Stimulated activated CD4-positive, alpha-beta T cell treated with anti-CD3 and anti-CD28 coated beads, Interleukin-1b, Interleukin-23, amount 100 ng/mL, for 1 hour (primary cell): ENCODE measurements around the gene PUS10.
"Not testable (repeated sequence)": the region's sequence is repeated elsewhere in the genome, so short reads cannot be mapped to it uniquely, and the experiment has no call there.

Source experiments
- DNase-seq, 2 donors: peaks; one replicate each; pipeline ENCODE4 v3.0.0-alpha.2; 2020; ENCODE audit warnings: low read depth in 2 of 2

The PUS10 gene, protein sequence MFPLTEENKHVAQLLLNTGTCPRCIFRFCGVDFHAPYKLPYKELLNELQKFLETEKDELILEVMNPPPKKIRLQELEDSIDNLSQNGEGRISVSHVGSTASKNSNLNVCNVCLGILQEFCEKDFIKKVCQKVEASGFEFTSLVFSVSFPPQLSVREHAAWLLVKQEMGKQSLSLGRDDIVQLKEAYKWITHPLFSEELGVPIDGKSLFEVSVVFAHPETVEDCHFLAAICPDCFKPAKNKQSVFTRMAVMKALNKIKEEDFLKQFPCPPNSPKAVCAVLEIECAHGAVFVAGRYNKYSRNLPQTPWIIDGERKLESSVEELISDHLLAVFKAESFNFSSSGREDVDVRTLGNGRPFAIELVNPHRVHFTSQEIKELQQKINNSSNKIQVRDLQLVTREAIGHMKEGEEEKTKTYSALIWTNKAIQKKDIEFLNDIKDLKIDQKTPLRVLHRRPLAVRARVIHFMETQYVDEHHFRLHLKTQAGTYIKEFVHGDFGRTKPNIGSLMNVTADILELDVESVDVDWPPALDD

DNA sequence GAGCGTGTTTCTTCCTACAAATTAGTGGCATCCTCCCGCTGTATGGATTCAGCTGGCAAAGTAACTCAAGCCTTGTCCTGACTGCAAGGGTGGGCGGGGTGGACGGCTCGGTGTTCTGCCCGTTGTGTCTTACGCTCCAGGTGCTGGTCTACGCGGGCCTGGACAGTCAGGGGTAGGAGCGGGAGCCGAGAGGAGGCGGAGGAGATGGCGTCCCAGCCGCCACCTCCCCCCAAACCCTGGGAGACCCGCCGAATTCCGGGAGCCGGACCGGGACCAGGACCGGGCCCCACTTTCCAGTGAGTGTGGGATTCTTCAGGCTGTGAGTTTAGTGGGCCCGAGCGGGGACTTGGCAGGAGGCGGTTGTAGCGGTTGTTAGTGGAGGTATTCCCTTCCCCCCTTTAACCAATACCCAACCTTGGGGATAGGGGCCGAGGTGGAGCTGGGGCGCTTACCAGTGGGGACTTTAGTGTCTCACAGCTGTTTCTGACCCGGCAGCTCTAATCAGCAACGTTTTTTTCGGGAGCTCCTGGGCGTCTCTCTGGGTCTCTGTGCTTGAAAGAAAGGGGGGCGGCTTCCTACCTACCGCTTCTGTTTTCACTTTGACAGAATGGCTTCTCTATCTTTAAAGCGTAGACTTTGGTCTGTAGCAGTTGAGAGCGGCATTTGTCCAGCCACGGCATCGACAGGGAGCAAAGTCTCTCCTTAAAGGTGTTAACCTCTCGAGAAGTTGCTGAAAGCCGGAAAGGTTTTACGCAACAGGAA, at the start of gene PUS10, which contains the start of gene PEX13:
TSS of gene PUS10 (minus strand) at position 700 of the 762 bp plus-strand sequence. CDS start 6,365 bp downstream, outside the sequence.
TSS of gene PEX13 (plus strand) at position 165 of the 762 bp plus-strand sequence. CDS start at position 205, 40 bp downstream.
- peak; percentile 4 to 41 for DNase-seq

DNA sequence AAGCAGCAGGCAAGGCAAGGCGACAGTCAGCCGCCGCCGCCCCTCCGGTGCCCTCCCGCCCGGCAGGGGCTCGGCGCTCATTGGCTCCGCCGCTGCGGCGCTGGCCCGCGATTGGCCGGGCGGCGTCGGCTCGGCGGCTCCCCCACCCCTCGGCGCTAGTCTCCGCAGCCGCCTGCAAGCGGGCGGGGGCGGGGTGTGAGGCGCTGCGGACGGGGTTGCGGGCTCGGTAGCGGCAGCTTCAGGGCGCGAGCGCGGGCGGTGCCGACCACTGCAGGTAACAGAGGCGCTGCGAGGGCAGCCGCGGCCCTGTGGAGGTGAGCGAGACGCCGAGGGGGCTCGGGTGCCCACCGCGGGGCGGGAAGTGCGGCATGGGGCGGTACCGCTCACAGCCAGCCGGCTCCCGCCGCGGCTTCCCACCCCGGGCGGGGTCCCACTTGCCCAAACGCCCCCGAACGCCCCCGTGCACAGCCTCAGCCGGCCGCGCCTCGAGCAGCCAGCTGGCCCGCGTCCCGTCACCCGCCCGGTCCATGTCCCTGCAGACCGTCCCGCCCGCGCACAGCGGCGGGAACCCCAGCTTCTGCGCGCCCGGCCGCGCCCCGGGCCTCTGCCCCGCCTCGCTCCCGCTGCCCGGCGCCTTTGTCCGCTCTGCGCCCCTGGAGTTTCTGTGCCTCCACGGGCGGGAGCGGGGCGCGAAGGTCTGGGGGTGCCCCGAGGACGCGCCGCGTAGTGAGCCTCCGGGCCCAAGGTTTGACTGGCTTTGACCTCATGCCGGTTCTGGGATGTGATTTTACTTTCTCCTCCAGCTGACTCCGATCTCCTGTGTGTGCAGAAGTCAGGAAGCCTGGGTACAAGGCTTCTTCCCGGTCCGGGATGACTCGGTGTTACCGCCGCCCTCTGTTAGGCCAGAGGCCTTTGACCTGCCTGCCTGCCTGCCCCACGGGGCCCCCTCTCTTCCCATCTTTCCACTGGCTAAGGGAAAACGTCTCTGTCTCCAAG, 48.0 kb upstream of the PUS10 start, which contains the start of gene SANBR:
TSS of gene SANBR (plus strand) at position 158 of the 996 bp plus-strand sequence. CDS start 4,480 bp downstream, outside the sequence.
- DNase-seq, result peak; percentile 47 to 72

DNA sequence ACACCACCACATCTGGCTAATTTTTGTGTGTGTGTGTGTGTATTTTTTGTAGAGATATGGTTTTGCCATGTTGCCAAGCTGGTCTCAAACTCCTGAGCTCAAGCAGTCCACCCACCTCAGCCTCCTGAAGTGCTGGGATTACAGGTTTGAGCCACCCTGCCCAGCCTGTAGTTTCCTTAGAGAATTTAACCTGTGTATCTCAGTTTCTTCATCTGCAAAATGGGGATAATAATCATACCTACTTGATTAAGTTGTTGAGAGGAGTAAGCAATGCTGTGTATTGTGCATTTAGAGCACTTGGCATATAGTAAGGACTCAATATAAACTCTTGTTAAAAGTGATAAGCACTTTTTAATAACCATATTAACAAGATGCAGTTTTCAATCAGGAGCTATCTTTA, 41.3 kb upstream of the PUS10 start:
- DNase-seq, result no peak

DNA sequence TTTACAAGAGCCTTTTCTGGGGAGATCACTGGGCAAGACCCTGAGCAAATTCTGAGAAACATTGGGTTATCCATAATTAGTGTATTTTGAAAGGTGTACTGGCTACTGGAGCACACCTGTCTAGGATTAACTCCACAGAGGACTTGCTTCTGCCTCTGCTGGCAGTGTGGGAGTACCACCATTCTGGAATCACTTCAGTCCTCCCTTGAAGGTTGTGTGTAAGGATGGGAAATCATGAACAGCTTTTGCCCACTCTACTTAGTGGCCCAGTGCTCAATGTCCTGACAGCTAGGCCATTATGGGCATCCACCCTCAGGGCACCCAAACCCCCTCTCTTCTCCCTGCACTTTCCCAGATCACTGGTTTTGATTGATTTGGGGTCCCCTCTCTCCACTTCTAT, 39.5 kb upstream of the PUS10 start:
- no peak for DNase-seq

DNA sequence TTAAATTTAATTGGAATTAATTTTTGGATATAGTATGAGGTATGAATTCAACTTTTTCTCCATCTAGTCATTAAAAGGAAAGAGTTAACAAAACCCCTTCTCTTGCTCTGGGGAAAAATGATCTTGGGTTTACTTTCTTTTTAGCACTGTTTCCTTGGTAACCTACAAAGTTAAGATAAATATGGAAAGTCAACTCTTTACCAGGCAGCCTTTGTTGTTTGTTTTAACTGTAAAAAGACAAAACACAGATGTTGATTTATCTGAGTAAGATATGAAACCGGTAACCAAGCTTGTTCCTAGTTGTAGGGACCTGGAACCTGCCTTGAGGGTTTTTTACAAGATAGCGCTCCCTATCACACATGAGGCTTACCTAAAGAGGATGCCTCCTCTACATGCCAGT, 37.5 kb upstream of the PUS10 start:
- no peak for DNase-seq

DNA sequence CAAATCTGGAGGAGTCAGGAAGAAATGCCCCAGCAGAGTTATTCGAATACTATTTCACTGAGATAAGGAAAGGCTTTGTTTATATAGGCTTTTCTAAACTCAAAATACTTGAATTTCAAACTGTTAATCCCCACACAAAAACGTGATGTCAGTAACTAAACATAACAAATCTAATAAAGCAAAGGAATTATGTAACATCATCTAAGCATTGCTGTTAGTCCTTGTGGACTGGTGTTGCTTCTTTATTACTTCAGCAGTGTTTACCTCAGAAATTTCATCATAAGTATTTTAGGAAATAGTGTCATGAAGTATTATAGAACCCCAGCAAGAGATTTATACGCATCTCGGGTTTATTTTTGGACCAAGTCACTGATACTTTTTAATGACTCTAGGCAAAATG, 27.9 kb upstream of the PUS10 start:
- no peak for DNase-seq

DNA sequence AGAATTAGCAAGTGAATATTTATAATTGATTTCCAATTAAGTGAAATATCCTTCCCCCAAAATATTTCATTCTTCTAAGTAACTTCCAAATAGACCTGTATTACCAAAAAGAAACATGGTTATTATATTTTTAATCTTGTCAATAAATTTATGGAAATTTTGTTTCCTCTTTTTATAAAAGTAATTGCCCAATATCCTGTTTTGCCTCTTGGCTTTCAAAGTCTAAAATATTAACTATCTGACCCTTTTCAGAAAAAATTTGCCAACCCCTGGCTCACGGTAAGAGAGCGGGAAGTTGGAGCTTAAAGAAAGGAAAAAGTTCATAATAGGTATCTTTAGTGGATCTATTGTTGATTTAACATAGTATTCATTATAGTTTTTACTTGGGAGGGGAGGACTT, 27.2 kb upstream of the PUS10 start:
- no peak for DNase-seq

DNA sequence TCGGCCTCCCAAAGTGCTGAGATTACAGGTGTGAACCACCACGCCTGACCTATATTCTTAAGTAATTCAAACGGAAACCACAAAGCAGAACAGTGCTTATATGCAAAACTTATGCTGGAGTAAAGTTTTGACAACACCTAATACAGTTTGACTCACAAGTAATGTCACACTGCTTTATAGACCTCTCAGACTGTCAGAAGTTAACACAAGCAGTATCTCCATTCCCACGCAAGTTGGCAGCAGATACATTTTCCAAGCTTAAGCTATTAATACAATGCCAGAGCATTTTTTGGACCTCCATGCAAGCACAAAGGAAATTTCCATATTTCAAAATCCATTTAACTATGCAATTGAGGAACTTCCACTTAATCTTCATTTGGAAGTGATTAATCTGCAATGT, 26.6 kb upstream of the PUS10 start:
- no peak for DNase-seq

DNA sequence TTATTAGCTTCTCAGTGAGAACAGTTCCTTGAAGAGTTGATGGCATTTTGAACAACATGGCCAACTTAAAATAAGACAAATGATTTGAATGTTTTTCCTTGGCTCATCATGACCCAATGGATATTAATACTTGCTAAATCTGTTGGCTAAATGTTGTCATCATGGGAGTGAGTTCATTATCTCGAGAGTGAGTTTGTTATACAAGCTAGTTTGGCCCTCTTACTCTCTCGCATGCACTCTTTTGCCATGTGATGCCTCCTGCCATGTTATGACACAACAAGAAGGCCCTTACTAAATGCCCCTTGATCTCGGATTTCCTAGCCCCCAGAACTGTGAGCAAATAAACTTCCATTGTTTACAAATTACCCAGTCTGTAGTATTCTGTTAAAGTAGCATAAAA, 24.8 kb upstream of the PUS10 start:
- DNase-seq, result no peak

DNA sequence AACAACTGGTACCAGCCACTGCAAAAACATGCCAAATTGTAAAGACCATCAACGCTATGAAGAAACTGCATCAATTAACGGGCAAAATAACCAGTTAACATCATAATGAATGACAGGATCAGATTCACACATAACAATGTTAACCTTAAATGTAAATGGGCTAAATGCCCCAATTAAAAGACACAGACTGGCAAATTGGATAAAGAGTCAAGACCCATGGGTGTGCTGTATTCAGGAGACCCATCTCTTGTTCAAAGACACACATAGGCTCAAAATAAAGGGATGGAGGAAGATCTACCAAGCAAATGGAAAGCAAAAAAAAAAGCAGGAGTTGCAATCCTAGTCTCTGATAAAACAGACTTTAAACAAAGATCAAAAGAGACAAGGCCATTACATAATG, 18.6 kb upstream of the PUS10 start:
- not testable (repeated sequence) for DNase-seq

DNA sequence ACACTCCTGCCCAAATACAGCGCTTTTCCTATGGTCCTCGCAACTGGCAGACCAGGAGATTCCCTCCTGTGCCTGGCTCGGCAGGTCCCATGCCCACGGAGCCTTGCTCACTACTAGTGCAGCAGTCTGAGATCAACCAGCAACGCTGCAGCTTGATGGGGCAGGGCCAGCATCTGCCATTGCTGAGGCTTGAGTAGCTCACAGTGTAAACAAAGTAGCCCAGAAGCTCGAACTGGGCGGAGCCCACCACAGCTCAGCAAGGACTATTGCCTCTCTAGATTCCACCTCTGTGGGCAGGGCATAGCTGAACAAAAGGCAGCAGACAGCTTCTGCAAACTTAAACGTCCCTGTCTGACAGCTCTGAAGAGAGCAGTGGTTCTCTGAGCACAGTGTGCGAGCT, 16.5 kb upstream of the PUS10 start:
- DNase-seq, result not testable (repeated sequence)

DNA sequence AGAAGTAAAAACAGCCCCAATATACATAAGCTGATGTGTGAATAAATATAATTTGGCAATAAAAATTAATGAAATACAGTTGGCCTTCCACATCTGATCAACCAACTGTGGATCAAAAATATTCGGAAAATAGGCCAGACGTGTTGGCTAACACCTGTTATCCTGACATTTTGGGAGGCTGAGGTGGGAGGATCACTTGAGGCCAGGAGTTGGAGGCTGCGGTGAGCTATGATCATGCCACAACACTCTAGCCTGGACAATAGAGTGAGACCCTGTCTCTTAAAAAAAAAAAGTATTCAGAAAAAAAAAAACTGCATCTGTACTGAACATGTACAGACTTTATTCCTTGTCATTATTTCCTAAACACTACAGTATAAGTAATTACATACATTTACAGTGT, 11.5 kb upstream of the PUS10 start:
- no peak for DNase-seq

DNA sequence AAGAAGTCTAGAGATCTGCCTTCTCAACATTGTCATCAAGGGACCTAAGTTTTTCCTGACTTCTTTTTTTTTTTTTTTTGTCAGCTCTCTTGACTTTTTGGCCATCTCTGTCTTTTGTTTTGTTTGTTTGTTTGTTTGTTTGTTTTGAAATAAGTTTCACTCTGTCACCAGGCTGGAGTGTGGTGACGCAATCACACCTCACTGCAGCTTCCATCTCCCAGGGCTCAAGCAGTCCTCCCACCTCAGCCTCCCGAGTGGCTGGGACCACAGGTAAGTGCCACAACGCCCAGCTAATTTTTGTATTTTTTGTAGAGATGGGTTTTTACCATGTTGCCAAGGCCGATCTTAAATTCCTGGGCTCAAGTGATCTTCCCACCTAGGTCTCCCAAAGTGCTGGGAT, 5.6 kb upstream of the PUS10 start:
- no peak for DNase-seq

DNA sequence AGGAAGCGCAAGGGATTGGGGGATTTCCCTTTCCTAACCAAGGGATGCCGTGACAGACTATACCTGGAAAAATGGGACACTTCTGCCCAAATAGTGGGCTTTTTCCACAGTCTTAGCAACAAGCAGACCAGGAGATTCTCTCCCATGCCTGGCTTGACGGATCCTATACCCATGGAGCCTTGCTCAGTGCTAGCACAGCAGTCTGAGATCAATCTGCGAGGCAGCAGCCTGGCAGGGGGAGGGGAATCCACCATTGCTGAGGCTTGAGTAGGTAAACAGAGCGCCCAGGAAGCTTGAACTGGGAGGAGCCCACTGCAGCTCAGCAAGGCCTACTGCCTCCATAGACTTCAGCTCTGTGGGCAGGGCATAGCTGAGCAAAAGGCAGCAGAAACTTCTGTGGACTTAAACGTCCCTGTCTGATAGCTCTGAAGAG, 3.2 kb upstream of the PUS10 start:
- DNase-seq, result no peak

DNA sequence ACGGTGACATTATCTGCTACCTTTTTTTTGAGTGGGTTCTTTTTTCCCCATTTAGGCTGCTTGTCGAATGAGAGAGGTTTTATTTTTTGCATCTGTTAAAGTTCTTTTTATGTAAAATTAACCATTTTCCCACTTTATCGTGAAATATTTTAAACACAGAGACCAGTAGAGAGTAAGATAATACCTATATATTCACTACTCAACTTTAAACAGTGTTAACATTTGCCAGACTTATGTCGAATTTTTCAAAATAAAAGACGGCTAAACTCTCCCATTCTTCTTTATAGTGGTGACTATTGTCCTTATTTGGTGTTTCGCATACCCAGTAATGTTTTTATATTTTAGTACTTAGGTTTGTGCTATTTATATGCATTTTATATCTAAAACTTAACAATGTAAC, 743 bp upstream of the PUS10 start:
- DNase-seq, result no peak

DNA sequence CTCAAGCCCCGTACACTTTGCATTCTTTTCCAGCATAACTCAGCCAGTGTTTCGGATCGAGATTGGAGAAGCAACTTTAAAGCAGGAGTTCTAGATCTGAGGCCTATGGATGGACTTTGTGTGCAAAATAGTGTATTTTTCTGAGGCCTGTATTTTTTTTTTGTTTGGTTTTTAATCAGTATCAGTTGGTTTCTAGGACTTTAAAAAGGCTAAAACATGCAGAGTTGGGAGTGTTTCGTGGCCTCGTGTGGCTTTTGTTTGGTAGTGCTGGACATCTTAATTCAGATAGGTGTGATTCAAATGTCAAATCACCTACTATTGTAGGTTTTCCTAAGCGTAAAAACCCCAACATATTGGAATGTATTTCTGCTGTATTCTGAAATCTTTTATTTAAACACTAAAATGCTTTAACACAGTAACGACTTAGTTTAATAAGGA, 282 bp upstream of the PUS10 start:
- no peak for DNase-seq

DNA sequence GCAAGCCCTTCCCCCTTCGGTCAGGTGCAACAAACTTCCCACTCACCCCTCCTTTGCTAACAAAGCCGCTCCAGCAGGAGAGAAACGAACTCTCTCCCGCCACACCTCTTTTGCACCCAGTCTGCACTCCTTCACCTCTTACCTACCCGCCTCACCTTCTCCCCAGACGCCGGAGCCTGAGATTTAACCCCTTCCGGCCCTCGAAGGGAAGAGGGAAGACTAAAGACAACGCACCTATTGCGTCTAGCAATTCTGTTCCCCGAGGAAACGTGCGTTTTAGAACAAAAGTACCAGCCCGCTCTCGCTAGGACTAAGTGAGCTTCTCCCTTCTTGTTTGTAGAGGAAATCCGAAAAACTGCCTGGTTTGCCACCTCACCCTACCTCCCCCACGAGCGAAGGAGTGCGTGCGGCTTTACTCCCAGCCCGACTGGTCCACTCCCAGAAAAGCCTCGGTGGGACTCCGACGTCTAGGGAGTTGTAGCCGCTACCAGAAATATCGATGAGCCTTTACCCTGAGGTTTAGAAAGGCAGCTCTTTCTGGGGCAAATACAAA, 976 bp downstream of the PUS10 start:
- peak; percentile 25 to 43 for DNase-seq

DNA sequence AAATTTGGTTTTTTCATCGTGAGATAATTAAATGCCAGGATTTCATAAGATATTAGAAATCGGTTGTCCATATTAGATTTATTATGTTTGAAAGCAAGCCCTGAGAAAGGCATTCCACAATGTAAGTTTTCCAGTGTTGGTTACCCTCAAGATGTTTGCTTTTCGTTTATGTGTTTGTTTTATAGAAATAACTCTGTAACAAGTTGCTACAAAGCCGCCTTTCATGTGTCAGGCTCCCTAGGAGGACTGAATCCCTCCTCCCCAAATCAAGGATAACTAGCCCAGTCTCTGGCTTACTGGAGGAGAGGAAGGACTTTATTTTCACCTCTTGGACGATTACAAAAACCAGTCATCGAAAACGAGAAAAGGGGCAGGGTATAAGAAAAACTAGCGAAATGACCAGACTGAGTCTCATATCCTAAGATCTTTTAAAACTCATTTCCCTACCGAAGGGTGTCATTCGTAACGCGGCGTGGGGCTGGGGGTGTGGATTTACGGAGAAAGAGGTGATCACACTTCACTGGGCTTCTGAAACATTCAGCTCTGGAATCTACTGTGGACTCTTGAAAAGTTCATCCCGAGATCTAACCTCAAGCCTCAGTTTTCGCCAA, 1.6 kb downstream of the PUS10 start:
- no peak for DNase-seq

DNA sequence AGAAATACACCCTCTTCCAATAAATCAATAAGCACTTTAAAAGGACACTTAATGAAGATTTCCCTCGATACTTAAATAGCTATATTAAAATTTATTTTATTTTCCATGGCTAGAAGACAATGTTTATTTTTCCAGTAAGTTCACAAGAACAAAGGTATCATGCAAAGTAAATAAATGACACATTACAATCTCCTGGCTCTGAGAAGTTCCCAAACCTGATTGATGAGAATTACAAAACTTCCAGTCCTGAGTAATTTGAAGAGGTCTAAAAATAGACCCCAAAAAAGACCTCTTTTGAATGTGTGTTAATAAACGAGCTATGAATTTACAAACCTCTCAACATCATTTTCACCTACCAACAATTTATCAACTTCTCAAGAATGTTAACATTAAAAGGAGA, 2.1 kb downstream of the PUS10 start:
- DNase-seq, result no peak

DNA sequence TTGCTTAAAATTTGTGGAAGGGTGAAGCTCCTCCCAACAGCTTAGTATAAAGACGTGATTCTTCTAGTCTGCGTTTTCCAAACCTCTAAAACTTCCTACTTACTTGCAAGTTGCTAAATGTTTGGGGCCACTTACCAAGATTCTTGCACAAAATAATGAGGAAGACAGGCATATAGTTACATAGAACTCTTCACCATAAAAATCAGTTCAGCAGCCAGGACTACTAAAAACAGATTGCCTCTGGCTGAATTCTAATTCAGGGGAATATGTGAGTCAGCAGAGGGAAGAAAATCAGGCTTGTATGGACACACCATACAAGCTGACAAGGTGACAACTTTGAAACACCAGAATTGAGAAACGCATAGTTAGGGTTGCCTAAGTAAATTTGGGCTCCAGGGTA, 3.3 kb downstream of the PUS10 start:
- no peak for DNase-seq

DNA sequence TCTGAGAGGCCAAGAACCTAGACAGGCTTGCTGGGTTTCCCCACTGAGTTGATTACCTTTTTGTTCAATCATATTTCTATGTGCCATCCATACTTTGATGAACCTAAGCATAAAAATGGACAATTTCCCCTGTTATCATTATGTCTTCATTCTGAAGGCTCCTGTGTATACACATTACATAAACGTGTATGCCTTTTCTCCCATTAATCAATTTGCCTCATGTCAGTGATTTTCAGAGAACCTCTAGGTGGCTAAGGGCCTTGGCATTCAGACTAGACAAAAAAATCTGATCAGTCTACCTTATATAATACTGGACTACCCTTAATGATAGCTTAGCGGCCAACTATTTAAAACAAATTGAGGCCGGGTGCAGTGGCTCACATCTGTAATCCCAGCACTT, 4.7 kb downstream of the PUS10 start:
- no peak for DNase-seq
